BJ (cell line): ENCODE results near the gene LEMD2. TPM values are rescaled to one million over a fixed set of nuclear protein-coding genes. Genes with fewer than 3 reads are reported as not detected.

Experiments used
- CTCF ChIA-PET: fragments of 350-600 bp; formaldehyde crosslinking; extraction: SDS; loops from one replicate; lab custom pipeline; 2021; ENCODE audit warnings: antibody characterized with exemption, inconsistent platforms; lab: Yijun Ruan, JAX
- POLR2A ChIA-PET: fragments of 300-600 bp; sonication (Branson Sonifier 250); formaldehyde crosslinking; extraction: SDS; loops from one replicate; lab custom pipeline; 2021; ENCODE audit warnings: antibody characterized with exemption; lab: Charles Lee
- DNase-seq: peaks from one replicate; pipeline ENCODE4 v3.0.0-alpha.2; 2011; ENCODE audit warnings: low read depth
- H3K27me3 ChIP-seq: 2 replicates; pipeline ENCODE4 v1.6.0; 2011; ENCODE audit warnings: low read length; ENCODE audit not compliant: control insufficient read depth, insufficient read depth
- H3K36me3 ChIP-seq: 2 replicates; pipeline ENCODE4 v1.5.1; 2011; ENCODE audit warnings: low read length; ENCODE audit not compliant: control insufficient read depth, insufficient read depth
- H3K4me3 ChIP-seq: 2 replicates; pipeline ENCODE4 v1.5.1; 2011; ENCODE audit warnings: low read depth, mild to moderate bottlenecking, control low read depth, low read length
- polyA plus RNA-seq: library from polyadenylated mRNA; depleted of rRNA; stranded (reverse); fragments of >200 nt; gene quantifications from 2 replicates; pipeline ENCODE4 v1.2.3, GENCODE V29; 2011
- TF ChIP-seq, protein P1 (sequence below): IDR thresholded peaks from 2 replicates; pipeline ENCODE4 v1.5.1; 2011; ENCODE audit warnings: low read depth, mild to moderate bottlenecking, control low read depth, inconsistent platforms, low read length, moderate library complexity; ENCODE audit not compliant: insufficient read depth

Gene LEMD2
- polyA plus RNA-seq, 1 experiment, result 59.8 TPM

DNA sequence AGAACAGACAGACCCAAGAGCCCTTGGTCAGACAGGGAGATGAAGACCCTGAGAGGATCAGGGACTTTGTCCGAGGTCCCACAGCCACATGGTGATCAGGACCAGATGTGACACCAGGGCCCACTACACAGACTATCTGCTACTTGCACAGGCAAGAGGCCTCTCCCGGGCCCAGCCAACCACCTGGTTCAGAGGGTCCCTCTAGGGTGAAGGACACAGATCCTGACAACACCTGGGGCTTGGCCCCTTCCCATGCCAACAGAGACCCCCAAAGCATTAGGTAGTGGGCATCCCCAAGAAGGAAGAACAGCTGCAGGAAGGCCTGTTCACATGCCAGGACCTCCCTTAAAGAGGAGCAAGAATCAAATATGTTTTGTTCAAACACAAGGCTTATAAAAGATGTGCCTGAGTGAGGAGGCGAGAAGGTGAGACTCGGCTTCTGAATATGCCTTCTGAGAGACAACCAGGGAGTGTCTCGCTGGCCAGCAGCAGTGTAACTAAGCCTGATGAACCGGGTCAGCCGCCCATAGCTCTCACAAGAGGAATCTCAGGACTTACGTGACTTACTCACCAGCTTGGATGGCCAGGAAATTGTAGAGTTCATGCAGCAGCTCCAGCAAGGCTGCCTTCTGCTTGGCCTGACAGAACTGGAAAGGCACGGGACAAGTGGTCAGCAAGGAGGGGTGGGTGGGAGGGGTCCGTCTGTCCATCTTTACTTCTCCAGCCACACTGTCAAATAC is 5.0 kb downstream of the LEMD2 start:
- TF ChIP-seq, protein P1, sequence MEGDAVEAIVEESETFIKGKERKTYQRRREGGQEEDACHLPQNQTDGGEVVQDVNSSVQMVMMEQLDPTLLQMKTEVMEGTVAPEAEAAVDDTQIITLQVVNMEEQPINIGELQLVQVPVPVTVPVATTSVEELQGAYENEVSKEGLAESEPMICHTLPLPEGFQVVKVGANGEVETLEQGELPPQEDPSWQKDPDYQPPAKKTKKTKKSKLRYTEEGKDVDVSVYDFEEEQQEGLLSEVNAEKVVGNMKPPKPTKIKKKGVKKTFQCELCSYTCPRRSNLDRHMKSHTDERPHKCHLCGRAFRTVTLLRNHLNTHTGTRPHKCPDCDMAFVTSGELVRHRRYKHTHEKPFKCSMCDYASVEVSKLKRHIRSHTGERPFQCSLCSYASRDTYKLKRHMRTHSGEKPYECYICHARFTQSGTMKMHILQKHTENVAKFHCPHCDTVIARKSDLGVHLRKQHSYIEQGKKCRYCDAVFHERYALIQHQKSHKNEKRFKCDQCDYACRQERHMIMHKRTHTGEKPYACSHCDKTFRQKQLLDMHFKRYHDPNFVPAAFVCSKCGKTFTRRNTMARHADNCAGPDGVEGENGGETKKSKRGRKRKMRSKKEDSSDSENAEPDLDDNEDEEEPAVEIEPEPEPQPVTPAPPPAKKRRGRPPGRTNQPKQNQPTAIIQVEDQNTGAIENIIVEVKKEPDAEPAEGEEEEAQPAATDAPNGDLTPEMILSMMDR, result no peak
- Histone ChIP-seq H3K4me3 (no peak overlapping the region), H3K36me3 (peaks cover 35% of the 10 kb centered on the region), H3K27me3 (no peaks in the 10 kb centered on the region)
- ChIA-PET POLR2A (no interaction called here), CTCF (interaction anchor here (0.6 to 5.6 kb wide), 2 partner anchors 12 to 243 kb away, joined by 3 to 36 read pairs; no protein-coding TSS in a partner anchor)
- DNase-seq, result no peak

DNA sequence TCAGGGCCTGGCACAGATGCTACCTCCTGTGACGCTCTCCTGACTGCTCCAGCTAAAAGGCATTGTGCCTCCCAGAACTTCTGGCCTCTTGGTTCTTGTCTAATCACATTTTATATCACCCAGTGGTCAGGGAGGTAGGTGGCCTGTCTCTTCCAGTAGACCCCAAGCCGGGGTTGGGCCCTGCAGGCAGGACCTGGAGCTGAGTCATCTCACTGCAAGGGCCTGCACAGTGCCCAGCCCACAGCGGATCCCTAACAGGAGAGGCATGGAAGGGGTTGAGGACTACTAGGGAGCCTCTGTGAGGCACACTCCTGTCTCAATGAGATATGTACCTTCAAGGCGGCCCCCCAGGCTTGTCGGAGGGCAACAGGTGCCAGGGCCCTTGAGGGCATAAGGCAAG is 6.4 kb downstream of the LEMD2 start:
- DNase-seq, result no peak
- TF ChIP-seq, protein P1, result no peak
- CTCF ChIA-PET, result interaction anchor here (1.0 to 4.0 kb wide), 3 partner anchors 12 to 245 kb away, joined by 3 to 34 read pairs (median 4); no protein-coding TSS in a partner anchor
- POLR2A ChIA-PET, result no interaction called here
- Histone ChIP-seq H3K36me3 (peaks cover 45% of the 10 kb centered on the region), H3K27me3 (no peaks in the 10 kb centered on the region), H3K4me3 (no peak overlapping the region)

DNA sequence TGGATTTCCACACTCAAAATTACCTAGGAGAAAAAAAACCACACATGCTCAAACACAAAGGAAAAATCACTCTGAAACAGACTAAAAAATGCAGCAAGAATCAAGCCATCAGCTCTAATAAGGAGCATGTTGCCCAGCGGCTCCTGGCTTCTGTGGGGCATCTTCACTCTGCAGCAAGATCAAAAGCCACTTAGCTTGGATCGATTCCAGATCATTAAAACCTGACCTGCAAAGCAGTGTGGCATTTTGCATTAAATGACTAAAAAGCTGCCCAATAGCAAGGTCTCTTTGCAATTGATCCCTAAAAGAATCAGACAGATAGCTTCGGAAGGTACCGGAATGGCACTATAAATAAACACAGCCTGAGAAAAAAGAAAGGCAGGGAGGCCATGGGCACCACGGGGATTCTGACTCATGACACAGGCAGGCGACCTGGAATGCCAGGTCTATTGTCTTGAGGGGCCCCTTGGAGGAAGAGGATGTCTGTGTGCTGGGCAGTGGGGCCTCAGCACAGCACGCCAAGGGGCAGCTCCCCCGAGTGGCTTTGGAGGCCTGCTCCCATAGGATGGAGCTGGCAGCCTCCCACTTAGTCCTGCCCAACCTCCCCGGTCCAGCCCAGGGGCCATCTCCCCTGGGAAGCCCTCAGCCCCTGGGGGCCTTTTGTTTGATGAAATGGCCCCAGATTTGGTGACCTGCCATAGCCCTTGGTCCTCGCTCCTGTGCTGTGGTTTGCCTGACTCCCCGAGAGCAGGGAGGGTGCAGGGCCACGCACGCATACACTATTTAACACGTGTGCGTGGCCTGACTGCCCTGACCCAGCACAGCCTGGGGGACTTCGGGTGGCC is 7.6 kb downstream of the LEMD2 start:
- Histone ChIP-seq H3K36me3 (peaks cover 57% of the 10 kb centered on the region), H3K27me3 (no peaks in the 10 kb centered on the region), H3K4me3 (no peak overlapping the region)
- DNase-seq, result no peak
- TF ChIP-seq, protein P1, result no peak
- ChIA-PET CTCF (interaction anchor here (0.6 to 4.0 kb wide), 4 partner anchors 11 to 195 kb away, joined by 3 to 34 read pairs (median 4); no protein-coding TSS in a partner anchor), POLR2A (no interaction called here)

DNA sequence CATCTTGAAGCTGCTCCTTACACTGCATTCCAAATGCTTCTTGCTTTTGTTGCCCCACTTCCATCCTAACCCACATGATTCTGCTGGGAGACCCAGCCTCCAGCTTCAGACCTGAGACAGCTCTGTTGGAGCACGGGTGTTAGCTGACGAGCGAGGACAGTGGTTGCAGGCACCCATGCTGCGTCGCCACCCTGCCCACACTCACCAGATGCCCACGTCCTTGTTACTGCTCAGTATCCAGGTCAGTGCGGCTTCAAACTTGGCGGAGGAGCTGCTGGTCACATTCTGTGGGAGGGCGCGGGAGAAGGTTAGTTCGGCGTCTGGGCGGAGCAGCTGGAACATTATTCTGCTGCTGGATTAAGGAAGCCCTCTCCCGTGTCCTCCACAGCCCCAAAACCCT is 9.0 kb downstream of the LEMD2 start:
- Histone ChIP-seq H3K4me3 (no peak overlapping the region), H3K36me3 (peaks cover 69% of the 10 kb centered on the region), H3K27me3 (no peaks in the 10 kb centered on the region)
- POLR2A ChIA-PET, result no interaction called here
- CTCF ChIA-PET, result interaction anchor here (0.6 to 4.0 kb wide), 5 partner anchors 7 to 919 kb away, joined by 4 to 34 read pairs (median 5); no protein-coding TSS in a partner anchor
- TF ChIP-seq, protein P1, result no peak
- DNase-seq, result no peak

DNA sequence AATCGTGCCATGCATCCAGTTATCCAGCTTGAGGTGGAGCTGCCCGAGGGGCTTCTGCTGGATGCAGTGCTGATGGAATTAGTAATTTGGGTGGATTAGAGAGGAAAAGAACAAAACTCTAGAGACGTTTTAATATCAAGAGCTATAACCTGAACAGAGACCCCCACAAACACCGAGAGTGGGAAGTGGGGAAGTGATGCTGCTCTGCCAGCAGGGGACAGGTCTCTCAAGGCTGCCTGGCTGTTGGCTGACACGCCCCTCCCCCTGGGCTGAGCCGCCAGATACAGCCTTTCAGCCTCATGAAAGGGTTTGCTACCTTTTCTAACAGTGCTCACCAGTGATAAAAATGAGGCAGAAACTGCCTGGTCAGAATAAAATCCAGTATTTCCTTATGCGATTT is 9.6 kb downstream of the LEMD2 start:
- no peaks in the 10 kb centered on the region for H3K27me3 ChIP-seq
- TF ChIP-seq, protein P1, result no peak
- no peak overlapping the region for H3K4me3 ChIP-seq
- CTCF ChIA-PET, result interaction anchor here (0.6 to 4.0 kb wide), 5 partner anchors 8 to 249 kb away, joined by 3 to 34 read pairs (median 4); no protein-coding TSS in a partner anchor
- POLR2A ChIA-PET, result interaction anchor here (0.5 kb wide), 1 partner anchor 13 kb away, joined by 3 read pairs; no protein-coding TSS in a partner anchor
- H3K36me3 ChIP-seq, result peaks cover 69% of the 10 kb centered on the region
- no peak for DNase-seq
